Measurements from ENCODE around the gene NUDT10.

NUDT10 gene

DNA sequence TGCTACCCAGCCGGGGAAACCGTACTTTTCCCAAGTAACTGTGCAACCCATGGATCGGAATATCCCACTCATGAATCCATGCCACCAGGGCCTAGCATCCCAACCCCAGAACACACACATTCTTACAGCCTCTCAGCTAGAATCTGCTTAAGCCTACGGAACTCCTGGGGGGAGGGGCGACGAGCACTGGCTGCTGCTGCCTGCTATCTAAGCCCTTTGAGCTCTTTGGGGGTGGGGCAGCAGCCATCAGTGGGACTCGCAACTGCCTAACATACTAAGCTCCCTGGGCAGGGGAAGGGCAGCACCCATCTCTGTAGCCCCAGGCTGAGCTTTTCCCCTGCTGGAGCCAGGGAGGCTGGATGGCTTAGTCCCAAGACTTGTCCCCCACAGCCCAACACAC is 28.6 kb downstream of the NUDT10 start:
- in situ Hi-C loops (cut with MboI; ENCODE audit: low pct_unique_long_range_greater_than_20kb, low sequenced_read_pairs, unreplicated experiment) = no loop called here
- TF ChIP-seq, protein P1, sequence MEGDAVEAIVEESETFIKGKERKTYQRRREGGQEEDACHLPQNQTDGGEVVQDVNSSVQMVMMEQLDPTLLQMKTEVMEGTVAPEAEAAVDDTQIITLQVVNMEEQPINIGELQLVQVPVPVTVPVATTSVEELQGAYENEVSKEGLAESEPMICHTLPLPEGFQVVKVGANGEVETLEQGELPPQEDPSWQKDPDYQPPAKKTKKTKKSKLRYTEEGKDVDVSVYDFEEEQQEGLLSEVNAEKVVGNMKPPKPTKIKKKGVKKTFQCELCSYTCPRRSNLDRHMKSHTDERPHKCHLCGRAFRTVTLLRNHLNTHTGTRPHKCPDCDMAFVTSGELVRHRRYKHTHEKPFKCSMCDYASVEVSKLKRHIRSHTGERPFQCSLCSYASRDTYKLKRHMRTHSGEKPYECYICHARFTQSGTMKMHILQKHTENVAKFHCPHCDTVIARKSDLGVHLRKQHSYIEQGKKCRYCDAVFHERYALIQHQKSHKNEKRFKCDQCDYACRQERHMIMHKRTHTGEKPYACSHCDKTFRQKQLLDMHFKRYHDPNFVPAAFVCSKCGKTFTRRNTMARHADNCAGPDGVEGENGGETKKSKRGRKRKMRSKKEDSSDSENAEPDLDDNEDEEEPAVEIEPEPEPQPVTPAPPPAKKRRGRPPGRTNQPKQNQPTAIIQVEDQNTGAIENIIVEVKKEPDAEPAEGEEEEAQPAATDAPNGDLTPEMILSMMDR (IDR thresholded peaks at IDR 0.05; ENCODE audit: extremely low read depth, insufficient read depth, missing control alignments) = no peak
- DNase-seq (ENCODE audit: low spot score) = no peak

DNA sequence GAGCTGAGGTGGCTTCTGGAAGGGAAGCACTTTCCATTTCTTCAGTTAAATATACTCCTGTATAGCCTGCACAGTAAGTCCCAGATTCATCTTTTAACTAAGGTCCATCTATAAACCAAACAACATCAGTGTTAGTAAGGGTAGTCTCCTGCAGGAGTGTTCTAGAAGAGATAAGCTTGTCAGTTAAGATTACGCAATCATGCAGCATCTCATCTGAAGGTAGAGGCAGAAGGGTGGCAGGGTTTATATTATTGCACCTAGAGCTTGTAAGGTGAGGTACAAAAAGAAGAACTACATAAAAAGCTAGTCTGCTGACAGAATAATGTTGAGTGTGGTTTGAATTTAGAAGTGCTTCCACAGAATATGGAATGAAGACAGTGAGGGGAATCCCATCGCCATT is 44.0 kb downstream of the NUDT10 start:
- in situ Hi-C loops (cut with MboI; ENCODE audit: low pct_unique_long_range_greater_than_20kb, low sequenced_read_pairs, unreplicated experiment) = no loop called here
- TF ChIP-seq, protein P1 (IDR thresholded peaks at IDR 0.05; ENCODE audit: extremely low read depth, insufficient read depth, missing control alignments) = no peak
- no peak for DNase-seq (ENCODE audit: low spot score)

All from GM13977 (cell line).